T-helper 17 cell (primary cell): ENCODE results near the gene EIF4H. TPM values are rescaled to one million over a fixed set of nuclear protein-coding genes. Genes with fewer than 3 reads are reported as not detected.
"Not testable (repeated sequence)": the region's sequence is repeated elsewhere in the genome, so short reads cannot be mapped to it uniquely, and the experiment has no call there.

Experiments
- ATAC-seq: fragments of 150-1000 bp; cut with Tn5 transposase; 2 replicates; pipeline ENCODE4 v1.10.0; 2021; ENCODE audit warnings: mild to moderate bottlenecking, moderate library complexity
- DNase-seq, 3 donors: peaks; one replicate each; pipeline versions ENCODE4 v3.0.0 to v3.0.0-alpha.2; 2020 to 2021
- H3K9me3 ChIP-seq: one replicate; pipeline ENCODE4 v1.7.0; 2013; ENCODE audit warnings: low read length, mild to moderate bottlenecking; ENCODE audit not compliant: control insufficient read depth, poor library complexity, severe bottlenecking
- H3K27ac Mint-ChIP-seq: one replicate; pipeline ENCODE4 v1.8.0; 2022; ENCODE audit warnings: mild to moderate bottlenecking, moderate library complexity, mixed read lengths
- H3K27me3 Mint-ChIP-seq: one replicate; pipeline ENCODE4 v1.8.0; 2022; ENCODE audit warnings: mixed read lengths
- H3K36me3 Mint-ChIP-seq: one replicate; pipeline ENCODE4 v1.8.0; 2022; ENCODE audit warnings: low read depth, mixed read lengths
- H3K4me1 Mint-ChIP-seq: one replicate; pipeline ENCODE4 v1.8.0; 2022; ENCODE audit warnings: mild to moderate bottlenecking, mixed read lengths
- H3K4me3 Mint-ChIP-seq: one replicate; pipeline ENCODE4 v1.8.0; 2022; ENCODE audit warnings: mild to moderate bottlenecking, moderate library complexity, mixed read lengths
- total RNA-seq, 4 donors: library from RNA in 2 of 4; stranded (reverse) in 2 of 4; gene quantifications; one replicate each; pipeline ENCODE4 v1.2.3 and lab custom pipeline; 2022 to 2026

EIF4H gene
- total RNA-seq, 2 donors from 2014 or later: 242 to 255 TPM

DNA sequence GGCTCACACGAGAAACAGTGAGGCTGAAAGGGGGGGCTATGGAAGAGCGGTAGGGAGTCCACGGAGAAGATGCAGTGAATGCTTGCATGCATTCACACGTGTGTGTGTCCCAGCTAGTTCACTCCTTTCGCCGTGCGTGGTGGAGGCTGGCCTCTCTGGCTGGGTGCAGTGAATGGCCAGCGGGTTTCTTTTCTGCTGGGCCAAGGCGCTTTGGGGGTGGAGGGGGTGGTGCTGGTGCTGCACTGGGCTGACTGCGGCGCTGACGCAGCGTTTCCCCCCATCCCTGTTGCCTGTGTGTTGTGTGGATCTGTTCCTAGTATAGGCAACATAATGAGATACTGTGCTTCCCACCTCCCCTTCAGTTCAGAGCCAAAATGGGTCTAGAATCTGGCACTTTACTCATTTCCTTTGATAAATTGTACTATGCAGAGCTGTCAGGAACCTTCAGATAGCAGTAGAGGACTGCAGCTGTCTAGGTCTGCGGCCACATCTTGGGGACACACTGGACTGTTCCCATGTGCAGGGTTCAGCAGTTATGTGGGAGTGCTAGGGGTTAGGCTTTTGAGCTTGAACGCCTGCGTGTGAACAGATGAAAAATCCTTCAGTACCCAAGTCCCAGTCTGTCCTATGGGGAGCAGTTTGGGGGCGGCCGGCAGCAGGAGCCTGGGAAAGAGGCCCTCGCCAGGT is 22.0 kb downstream of the EIF4H start:
- not testable (repeated sequence) for H3K4me3 Mint-ChIP-seq, H3K4me1 Mint-ChIP-seq, H3K27me3 Mint-ChIP-seq, H3K9me3 ChIP-seq, H3K36me3 Mint-ChIP-seq, ATAC-seq, DNase-seq
- peak overlapping the region; percentile 62 for H3K27ac Mint-ChIP-seq

- Mint-ChIP-seq H3K27ac (peak overlapping the region; percentile 78), H3K4me3 (peak overlapping the region; percentile 58), H3K27me3 (no peaks in the 10 kb centered on the region), H3K4me1 (peaks cover 6% of the 10 kb centered on the region), H3K36me3 (peaks cover 4% of the 10 kb centered on the region)
- peak; percentile 12 for ATAC-seq
- no peak for DNase-seq
- no peaks in the 10 kb centered on the region for H3K9me3 ChIP-seq
These were observed 23.4 kb downstream of the EIF4H start for GRCh38 chr7:74197449-74198124.

GRCh38 chr7:74199551-74200355 is 25.6 kb downstream of the EIF4H start:
- no peaks in the 10 kb centered on the region for H3K9me3 ChIP-seq
- H3K36me3 Mint-ChIP-seq: peaks cover 2% of the 10 kb centered on the region
- no peak overlapping the region for H3K4me3 Mint-ChIP-seq
- DNase-seq (no peak), ATAC-seq (no peak)
- no peaks in the 10 kb centered on the region for H3K27me3 Mint-ChIP-seq
- peaks cover 12% of the 10 kb centered on the region for H3K4me1 Mint-ChIP-seq
- peak overlapping the region; percentile 78 for H3K27ac Mint-ChIP-seq

- no peaks in the 10 kb centered on the region for H3K9me3 ChIP-seq
- Mint-ChIP-seq H3K27ac (peak overlapping the region; percentile 19), H3K27me3 (no peaks in the 10 kb centered on the region), H3K4me1 (peaks cover 13% of the 10 kb centered on the region), H3K36me3 (no peaks in the 10 kb centered on the region), H3K4me3 (no peak overlapping the region)
- DNase-seq: no peak
- ATAC-seq: no peak
These were observed 28.8 kb downstream of the EIF4H start for GRCh38 chr7:74202841-74203556.

GRCh38 chr7:74203956-74204618 is 29.9 kb downstream of the EIF4H start:
- no peak for ATAC-seq
- Mint-ChIP-seq H3K27me3 (no peaks in the 10 kb centered on the region), H3K4me1 (peaks cover 13% of the 10 kb centered on the region), H3K27ac (no peak overlapping the region), H3K36me3 (no peaks in the 10 kb centered on the region), H3K4me3 (no peak overlapping the region)
- no peaks in the 10 kb centered on the region for H3K9me3 ChIP-seq
- no peak for DNase-seq

DNA sequence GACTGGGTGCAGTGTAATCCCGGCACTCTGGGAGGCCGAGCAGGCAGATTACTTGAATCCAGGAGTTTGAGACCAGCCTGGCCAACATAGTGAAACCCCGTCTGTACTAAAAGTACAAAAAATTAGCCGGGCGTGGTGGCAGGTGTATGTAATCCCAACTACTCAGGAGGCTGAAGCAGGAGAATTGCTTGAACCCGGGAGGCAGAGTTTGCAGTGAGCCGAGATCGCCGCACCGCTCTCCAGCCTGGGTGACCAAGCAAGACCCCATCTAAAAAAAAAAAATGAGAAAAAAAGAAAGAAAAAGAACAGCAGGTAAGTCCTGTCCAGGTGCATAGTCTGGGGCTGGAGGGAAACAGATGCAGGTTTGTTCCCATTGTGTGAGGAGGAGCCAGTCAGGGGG is 31.9 kb downstream of the EIF4H start:
- Mint-ChIP-seq H3K27ac (peak overlapping the region; percentile 63), H3K4me3 (peak overlapping the region; percentile 45), H3K4me1 (peaks cover 20% of the 10 kb centered on the region)
- H3K36me3 Mint-ChIP-seq, H3K27me3 Mint-ChIP-seq, ATAC-seq, DNase-seq, H3K9me3 ChIP-seq: not testable (repeated sequence)

DNA sequence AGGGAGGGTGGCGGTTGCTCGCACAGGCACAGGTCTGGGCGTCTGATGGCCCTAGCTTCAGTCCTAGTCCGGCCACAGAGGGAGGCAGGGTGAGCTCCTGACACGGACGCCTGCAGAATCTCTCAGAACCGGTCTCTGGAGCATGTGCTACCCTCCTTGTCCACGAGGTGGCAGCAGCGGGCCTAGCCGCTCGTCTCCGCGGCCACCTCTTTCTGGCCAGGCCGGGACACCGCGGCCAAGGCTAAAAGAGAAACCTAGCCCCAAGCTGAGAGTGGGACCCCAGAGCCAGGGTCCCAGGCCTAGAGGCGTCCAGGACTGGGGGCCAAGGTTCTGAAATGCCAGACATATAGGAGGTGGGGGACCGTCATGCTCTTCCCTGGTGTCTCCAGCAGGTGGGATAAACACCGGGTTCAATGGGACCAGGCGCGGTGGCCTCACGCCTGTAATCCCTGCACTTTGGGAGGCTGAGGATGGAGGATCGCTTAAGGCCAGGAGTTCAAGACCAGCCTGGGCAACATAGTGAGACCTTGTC is 32.5 kb downstream of the EIF4H start:
- Mint-ChIP-seq H3K4me3 (peak overlapping the region; percentile 45), H3K36me3 (peaks cover 2% of the 10 kb centered on the region), H3K27ac (peak overlapping the region; percentile 63)

GRCh38 chr7:74207586-74207985 is 33.4 kb downstream of the EIF4H start:
- DNase-seq: no peak
- peaks cover 19% of the 10 kb centered on the region for H3K4me1 Mint-ChIP-seq

More for the DNA sequence above, 32.5 kb downstream of the EIF4H start:
- DNase-seq: peak; percentile 64 to 75 (median 70)
- ATAC-seq: peak; percentile 81
- peaks cover 20% of the 10 kb centered on the region for H3K4me1 Mint-ChIP-seq
- H3K9me3 ChIP-seq: no peaks in the 10 kb centered on the region
- H3K27me3 Mint-ChIP-seq: no peaks in the 10 kb centered on the region

DNA sequence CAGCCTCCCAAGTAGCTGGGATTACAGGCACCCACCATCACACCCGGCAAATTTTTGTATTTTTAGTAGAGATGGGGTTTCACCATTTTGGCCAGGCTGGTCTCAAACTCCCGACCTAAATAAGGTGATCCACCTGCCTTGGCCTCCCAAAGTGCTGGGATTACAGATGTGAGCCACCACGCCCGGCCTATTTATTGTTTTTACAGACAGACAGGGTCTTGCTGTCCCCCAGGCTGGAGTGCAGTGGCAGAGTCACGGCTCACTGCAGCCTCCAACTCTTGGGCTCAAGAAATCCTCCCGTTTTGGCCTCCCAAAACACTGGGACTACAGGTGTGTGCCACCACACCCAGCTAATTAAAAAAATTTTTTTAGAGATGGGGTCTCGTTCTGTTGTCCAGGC is 34.1 kb downstream of the EIF4H start:
- not testable (repeated sequence) for H3K4me3 Mint-ChIP-seq, H3K36me3 Mint-ChIP-seq, H3K9me3 ChIP-seq, DNase-seq, H3K27ac Mint-ChIP-seq, H3K27me3 Mint-ChIP-seq, ATAC-seq
- peaks cover 18% of the 10 kb centered on the region for H3K4me1 Mint-ChIP-seq

More at GRCh38 chr7:74207586-74207985, 33.4 kb downstream of the EIF4H start:
- ATAC-seq: no peak
- no peaks in the 10 kb centered on the region for H3K27me3 Mint-ChIP-seq
- H3K4me3 Mint-ChIP-seq: no peak overlapping the region
- H3K36me3 Mint-ChIP-seq: peaks cover 2% of the 10 kb centered on the region
- H3K27ac Mint-ChIP-seq: no peak overlapping the region
- H3K9me3 ChIP-seq: no peaks in the 10 kb centered on the region

DNA sequence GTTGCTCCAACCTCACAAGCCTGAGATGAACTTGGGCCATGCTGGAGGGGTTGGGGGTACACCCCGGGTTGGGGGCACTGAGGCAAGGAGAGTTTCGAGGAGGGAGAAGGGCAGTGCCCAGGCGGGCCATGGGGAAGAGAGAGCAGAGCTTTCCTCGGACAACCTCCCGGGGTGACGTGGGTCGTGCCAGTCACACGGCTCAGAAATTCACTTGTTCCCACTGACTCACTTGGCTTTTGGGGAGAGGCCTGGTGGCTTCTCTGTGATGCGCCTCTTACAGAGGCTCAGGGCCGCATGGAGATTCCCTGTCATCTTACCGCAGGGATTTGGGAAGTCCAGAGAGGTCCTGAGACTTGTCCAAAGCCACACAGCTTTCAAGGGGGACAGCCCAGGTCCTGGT is 38.5 kb downstream of the EIF4H start:
- Mint-ChIP-seq H3K27me3 (no peaks in the 10 kb centered on the region), H3K4me1 (peaks cover 12% of the 10 kb centered on the region), H3K36me3 (peaks cover 2% of the 10 kb centered on the region), H3K27ac (no peak overlapping the region), H3K4me3 (no peak overlapping the region)
- no peak for DNase-seq
- no peak for ATAC-seq
- no peaks in the 10 kb centered on the region for H3K9me3 ChIP-seq

DNA sequence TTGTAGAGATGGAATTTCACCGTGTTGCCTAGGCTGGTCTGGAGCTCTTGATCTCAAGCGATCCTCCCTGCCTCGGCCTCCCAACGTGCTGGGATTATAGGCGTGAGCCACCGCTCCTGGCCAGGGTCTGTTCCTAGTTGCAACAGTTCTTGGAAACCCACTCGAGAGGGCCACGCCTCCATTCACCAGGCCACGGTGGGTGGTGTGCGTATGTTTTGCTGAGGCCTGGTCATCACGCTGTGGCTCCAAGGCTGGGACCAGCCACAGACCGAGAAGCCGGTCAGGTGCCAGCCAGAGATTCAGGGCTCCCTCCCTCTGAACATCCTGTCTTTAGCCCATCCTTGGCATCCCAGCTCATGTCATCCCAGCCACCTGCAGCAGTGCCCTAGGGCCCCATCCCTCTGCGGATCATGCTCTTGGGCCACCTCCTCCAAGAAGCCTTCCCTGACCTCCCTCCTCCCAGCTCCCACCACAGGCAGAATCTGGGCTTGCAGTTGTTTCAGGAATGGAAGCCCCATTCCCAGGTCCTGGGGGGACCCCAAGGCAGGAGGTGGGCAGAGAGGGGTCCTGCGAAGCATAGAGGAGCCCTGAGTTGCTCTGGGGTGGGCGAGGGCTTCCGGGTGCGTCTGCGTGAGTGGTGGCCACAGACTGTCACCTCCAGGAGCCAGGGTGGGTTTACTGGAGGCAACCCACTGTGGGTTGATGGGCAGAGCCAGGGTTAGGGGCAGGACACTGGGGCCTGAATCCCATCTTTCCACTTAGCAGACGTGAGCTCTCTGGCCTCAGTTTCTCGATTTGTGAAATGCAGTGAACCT is 40.9 kb downstream of the EIF4H start:
- no peak for DNase-seq
- Mint-ChIP-seq H3K36me3 (no peaks in the 10 kb centered on the region), H3K27me3 (no peaks in the 10 kb centered on the region), H3K27ac (no peak overlapping the region), H3K4me3 (peak overlapping the region; percentile 25), H3K4me1 (peaks cover 12% of the 10 kb centered on the region)
- H3K9me3 ChIP-seq: no peaks in the 10 kb centered on the region
- ATAC-seq: no peak

GRCh38 chr7:74215921-74216320 is 41.8 kb downstream of the EIF4H start:
- DNase-seq: no peak
- no peaks in the 10 kb centered on the region for H3K36me3 Mint-ChIP-seq
- no peak overlapping the region for H3K4me3 Mint-ChIP-seq
- no peak overlapping the region for H3K27ac Mint-ChIP-seq
- peaks cover 12% of the 10 kb centered on the region for H3K4me1 Mint-ChIP-seq
- no peaks in the 10 kb centered on the region for H3K27me3 Mint-ChIP-seq
- H3K9me3 ChIP-seq: no peaks in the 10 kb centered on the region
- no peak for ATAC-seq
